IPS-18c (cell line): Measurements from ENCODE around the gene TECTA.

ENCODE experiments used
- H3K4me3 ChIP-seq: 2 replicates; pipeline ENCODE4 v1.7.0; 2013; ENCODE audit warnings: low read depth, mild to moderate bottlenecking, low read length, moderate library complexity; ENCODE audit not compliant: insufficient read depth
- H3K9me3 ChIP-seq: one replicate; pipeline ENCODE4 v1.6.1; 2013; ENCODE audit warnings: mild to moderate bottlenecking, low read length, moderate library complexity; ENCODE audit not compliant: control insufficient read depth, insufficient read depth

Gene TECTA

DNA sequence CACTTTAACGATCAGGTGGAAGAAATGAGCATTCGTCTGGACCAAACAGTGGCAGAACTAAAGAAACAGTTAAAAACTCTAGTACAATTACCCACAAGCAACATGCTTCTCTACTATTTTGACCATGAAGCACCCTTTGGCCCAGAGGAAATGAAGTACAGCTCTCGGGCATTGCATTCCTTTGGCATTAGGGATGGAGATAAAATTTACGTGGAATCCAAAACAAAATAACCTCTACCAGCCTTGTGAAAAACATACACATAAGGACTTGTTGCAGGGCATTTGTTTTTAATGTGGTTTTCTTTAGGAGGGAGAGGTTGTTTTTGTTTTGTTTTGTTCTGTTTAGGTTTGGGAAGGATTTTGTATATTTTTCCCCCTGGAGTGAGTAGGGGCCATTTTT is 14.2 kb upstream of the TECTA start:
- no peaks in the 10 kb centered on the region for H3K9me3 ChIP-seq
- no peak overlapping the region for H3K4me3 ChIP-seq

DNA sequence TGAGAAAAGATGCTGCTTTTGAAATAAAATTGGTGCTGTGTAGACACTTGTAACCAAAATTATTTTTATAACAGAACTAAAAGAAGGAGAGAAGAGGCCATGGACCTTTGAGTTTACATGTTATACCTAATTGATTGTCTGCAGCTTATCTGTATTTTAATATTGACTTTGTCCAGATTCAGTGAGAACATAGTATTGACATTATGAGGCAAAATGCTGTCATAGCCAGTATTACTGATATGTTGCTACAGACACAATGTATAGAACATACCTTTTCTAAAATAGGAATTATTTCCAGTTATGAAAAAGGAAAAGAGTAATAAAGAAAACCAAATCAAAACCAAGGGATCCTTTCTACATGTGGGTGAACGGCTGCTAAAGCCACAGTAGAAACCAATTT is 11.5 kb upstream of the TECTA start:
- H3K4me3 ChIP-seq, result no peak overlapping the region
- H3K9me3 ChIP-seq, result no peaks in the 10 kb centered on the region

DNA sequence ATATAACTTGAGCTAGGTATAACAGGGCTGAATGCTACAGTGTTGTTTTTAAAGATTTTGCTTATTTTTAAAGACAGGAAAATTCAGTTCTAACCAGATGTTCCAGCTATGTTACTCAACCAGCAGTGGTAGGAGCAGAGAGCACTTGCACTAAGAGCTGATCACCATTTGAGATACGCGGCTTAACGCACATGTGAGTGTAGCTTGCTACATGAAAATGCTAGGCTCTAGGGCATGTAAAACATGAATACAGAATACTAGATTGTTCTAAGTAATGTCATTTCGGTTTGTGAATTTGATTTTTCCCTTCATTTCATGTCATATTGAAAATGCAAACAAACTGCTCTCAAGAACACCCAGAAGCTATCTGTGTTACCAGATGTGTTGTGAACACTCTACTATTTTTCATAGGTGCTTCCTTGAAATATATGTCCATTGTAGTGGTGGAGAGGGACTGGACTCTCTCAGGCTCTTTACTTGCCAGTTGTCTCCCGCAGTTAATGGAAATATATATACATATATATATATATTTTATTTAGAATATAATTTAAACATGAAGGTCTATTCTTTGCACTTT is 10.8 kb upstream of the TECTA start:
- no peaks in the 10 kb centered on the region for H3K9me3 ChIP-seq
- H3K4me3 ChIP-seq, result no peak overlapping the region

DNA sequence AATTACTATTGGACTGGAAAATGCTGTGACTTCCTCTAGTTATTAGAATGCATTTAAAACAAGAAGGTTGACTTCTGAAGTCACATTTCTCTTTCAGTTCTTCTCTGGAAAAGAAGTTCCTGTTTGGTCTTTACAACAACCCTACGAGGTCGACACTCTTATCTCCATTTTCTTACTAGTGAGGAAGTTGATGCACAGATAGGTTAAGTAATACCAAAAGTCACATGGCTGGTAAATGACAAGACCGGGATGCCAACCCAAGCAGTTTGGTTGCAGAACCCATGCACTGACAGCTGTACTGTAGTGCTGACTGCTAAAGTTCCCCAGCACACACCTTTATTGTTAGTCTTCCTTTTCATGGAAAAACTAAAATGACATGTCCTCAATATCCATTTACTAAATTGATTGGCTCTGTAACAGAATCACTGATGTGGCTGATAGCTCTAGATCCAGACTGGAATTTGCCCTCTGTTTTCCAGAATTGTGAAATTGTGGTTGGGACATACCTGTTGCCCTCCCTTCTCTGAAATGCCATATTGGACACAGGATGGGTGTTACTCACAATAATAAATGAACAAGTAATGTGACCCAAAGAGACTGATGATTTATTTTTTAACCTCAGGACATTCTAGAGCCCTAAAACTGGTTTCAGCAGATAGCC is 9.4 kb upstream of the TECTA start:
- no peaks in the 10 kb centered on the region for H3K9me3 ChIP-seq
- no peak overlapping the region for H3K4me3 ChIP-seq

DNA sequence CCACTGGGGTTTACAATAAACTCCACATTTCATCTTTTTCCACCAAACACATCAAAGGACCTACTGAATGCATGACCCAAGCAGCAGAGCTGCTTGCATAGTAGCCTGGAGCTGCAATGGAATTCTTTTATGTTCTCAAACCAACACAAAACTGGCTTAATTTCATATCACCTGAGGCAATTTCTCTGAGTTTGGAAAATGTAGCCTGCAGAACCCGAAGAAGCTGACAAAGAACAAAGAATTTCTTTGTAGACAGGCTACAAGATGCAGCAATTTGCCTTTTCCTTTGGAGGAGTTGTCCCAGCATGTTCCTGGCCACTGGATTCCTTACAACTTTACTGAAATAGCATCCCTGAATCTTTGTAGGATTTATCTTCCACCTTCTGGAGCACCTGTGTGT is 5.5 kb upstream of the TECTA start:
- Histone ChIP-seq H3K9me3 (no peaks in the 10 kb centered on the region), H3K4me3 (no peak overlapping the region)

DNA sequence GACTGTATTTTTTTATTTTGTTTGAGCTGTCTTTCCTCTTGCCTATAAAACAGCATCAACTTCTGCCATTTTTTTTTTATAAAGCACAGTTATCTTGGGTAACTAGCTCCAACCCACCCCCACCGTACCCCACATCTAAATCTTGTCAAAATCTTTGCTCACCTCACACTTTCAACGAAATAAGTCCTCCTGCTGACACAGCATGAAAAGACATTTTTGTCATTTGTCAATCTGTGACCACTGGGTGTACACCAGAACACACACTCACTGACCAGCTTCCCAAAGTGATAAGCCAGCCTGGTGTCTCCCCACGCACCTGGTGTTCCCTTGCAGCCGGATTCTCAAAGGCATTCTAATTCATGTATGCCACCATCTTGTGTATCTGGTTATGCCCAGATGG is 1.7 kb upstream of the TECTA start:
- no peak overlapping the region for H3K4me3 ChIP-seq
- no peaks in the 10 kb centered on the region for H3K9me3 ChIP-seq

DNA sequence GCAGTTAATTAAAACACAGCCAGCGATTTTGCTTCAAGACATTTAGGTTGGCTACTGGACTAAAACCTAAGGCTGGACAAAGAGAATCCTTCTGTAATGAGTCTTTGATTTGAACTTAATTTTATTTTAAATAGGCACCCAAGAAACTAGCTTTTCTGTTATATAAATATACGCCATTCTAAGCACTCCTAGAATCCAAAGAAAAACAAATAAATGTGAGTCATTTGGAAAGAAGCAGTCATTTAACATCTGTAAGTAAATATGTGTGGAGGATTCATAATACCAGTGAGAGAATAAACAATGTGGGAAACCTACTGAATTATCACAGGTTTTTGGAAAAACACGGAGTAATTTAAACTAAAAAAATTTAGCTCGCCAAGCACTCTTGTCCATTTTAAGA is 1.2 kb upstream of the TECTA start:
- Histone ChIP-seq H3K4me3 (no peak overlapping the region), H3K9me3 (no peaks in the 10 kb centered on the region)

DNA sequence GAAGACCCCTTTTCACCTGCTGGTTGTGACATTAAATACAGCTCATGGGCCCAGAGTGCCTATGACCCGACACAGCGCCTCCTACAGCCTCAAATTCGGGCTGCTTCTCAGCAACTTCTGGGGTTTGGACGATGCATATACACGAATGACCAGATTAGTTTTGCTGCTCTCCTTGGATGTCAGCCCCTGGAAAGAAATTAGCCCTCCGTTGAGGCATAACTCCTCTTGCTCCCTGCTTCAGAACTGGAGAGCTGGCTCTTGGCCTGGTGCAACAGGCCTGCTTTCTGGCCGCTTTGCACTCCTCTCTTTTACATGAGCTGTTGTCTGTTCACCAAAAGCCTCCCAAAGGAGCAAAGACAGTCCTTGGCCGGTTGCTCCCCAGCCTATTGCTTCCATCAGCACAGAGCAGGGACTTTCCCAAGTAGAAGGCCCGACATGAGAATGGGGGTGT is 3.3 kb downstream of the TECTA start:
- Histone ChIP-seq H3K9me3 (no peaks in the 10 kb centered on the region), H3K4me3 (no peak overlapping the region)

DNA sequence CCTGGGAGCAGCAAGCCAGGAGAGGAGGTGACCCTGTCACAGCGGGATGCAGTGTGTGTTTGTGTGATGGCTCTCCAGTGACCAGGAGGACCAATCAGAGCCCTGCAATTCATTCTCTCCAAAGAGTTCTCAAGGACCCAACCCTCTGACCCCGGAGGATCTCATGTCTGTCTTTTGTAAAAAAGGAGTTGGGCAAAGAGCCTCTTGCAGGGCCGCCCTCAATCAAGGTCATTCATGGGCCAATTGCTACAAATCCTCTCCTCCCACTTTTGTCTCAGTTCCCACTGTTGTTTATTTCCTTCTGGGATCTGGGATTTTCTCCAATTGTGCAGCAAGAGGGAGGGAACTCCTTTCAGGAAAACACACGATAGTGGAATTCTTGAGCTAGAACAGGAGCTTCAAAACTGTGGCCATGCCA is 4.0 kb downstream of the TECTA start:
- Histone ChIP-seq H3K9me3 (no peaks in the 10 kb centered on the region), H3K4me3 (no peak overlapping the region)

DNA sequence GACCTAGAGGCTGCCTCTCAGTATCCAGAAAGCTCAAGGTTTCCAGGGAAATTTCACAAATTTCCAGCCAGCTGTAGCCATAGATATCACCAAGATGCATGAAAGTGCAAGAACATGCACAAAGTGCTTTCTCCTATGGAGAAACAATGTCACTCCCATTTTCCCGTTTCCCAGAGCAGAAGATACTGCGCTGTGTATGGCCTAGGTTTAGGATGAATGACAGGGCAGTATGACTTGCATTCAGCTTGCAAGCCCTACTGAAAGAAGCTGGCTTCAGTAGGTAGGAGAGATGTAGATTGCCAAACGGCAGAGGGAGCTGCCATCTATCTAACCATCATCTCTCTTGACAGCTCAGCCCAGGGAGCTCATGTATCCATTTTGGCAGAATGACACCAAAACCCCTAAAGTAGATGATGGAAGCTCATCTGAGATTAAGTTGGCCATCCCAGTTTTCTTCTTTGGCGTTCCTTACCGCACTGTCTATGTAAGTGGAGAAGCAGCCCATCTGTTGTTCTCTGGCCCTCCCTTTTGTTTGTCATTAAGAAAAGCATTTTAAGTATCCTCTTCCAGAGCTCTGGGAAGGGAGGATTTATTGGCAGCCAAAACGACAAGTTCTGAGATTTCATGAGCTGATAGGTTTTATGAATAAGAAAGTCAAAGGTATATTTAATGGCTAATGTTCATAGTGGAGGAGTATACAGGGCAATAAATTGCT is 4.6 kb downstream of the TECTA start:
- no peaks in the 10 kb centered on the region for H3K9me3 ChIP-seq
- H3K4me3 ChIP-seq, result no peak overlapping the region

DNA sequence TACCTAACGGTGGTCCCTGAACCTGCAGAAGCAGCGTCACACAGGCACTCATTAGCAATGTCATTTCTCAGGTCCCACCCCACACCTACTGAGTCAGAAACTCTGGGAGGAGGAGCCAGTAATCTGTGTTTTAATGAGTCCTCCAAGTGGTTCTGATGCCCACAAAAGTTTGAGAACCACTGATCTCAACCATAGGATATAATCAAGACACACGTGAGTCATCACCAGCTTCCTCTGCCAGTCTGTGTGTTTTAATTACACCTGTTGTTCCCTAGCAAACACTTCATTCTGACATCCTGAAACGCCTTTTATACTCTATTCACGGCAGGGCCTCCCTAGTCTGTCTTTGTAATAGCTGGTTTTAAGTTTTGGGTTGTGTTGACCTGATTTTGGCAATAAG is 5.8 kb downstream of the TECTA start:
- Histone ChIP-seq H3K4me3 (no peak overlapping the region), H3K9me3 (no peaks in the 10 kb centered on the region)

DNA sequence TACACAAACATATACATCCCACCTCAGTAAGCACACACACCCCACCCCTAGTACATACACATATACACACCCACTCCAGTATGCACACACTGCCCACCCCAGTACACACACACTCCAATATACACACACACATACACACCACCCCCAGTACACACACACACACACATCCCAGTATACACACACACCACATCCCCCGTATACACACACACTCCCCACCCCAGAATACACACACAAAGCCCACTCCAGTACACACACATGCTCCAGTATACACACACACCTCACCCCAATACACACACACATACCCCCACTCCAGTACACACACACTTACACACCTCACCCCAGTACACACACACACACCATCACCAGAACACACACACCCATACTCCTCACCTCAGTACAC is 7.4 kb downstream of the TECTA start:
- no peaks in the 10 kb centered on the region for H3K9me3 ChIP-seq
- no peak overlapping the region for H3K4me3 ChIP-seq

DNA sequence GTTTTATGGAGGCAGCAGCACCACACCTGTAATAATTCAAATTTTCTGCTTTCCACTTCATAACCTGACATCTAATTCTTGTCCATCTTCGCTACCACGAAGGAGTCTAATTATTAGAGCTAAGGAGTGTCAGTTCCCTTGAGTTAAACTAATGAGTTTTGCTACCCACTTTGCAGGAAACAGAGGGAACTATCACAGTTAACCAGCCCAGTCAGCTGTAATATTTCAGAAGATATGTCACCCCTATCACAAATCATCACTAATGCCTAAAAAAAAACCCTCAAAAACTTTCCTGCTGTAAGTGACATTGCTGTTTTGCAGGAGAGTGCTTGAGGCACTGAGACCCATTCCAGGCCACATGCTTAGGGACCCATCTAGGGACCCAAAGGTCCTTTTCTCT is 8.4 kb downstream of the TECTA start:
- H3K4me3 ChIP-seq, result no peak overlapping the region
- no peaks in the 10 kb centered on the region for H3K9me3 ChIP-seq

DNA sequence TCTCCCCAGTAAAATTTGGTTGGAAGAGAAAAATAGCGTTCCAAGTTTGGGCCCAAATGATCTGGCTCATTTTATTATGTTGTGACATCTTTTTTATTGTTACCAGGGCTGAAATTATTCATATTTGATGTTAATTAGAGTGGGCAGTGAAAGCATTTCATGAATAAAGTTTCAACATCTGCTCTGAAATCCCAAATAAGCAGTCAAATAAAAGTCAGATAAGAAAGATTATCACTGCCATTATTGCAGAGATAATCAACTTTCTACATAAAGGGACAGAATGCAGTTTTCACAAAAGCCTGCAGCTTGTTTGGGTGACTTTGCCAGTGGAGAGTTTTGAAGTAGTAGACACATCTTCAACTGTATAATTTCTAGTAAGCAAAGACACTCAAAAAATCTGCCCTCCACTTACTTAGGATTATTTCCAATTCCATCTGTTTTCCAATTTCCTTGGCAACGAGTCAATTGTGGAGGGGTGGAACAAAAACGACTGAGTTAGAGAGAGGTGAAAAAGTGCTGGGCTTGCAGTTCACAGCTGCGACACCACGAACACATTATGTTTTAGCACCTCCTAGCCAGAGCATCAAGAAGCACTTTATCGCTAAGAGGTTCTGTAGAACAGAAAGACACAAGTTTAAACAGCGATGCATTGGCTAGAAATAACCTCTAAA is 9.0 kb downstream of the TECTA start:
- no peak overlapping the region for H3K4me3 ChIP-seq
- no peaks in the 10 kb centered on the region for H3K9me3 ChIP-seq

DNA sequence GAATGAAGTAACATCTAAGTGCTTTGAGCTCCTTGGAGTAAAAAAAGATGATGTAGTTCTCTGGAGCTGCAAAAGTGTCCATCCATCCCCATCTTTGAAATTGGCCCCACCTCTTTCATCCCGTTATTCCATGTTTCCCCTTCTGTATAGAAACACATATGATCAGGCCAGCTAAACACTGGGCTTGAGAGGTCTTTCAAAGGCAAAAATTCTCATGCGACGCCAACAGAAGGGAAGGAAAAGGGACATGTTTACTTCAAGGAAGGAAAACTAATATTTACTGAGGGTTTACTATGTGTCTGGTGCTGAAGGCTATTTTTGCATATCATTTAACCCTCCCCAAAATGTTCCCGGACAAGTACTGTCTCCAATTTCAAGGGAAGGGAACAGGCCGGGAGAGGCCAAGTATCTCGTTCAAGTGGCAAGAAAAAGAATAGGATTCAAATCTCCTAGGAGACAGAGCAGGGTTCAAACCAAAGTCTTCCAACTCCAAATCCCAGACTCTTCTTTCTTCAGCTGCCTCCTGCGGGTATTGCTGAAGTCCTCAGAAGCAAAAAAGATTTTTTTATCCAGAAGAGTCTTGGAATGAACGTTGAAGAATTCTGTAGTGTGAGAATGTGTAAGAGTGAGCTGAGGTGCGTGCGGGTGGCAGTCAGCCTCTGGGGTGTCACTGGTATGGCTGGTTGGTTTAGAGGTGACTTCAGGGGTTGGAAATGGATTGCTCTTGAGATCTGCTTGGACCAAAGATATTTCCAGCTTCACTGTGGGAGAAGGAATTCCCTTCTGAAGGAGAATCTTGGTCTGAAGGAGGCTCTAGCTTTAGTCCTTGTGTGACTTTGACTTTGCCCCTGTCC is 10.1 kb downstream of the TECTA start:
- Histone ChIP-seq H3K9me3 (no peaks in the 10 kb centered on the region), H3K4me3 (no peak overlapping the region)

DNA sequence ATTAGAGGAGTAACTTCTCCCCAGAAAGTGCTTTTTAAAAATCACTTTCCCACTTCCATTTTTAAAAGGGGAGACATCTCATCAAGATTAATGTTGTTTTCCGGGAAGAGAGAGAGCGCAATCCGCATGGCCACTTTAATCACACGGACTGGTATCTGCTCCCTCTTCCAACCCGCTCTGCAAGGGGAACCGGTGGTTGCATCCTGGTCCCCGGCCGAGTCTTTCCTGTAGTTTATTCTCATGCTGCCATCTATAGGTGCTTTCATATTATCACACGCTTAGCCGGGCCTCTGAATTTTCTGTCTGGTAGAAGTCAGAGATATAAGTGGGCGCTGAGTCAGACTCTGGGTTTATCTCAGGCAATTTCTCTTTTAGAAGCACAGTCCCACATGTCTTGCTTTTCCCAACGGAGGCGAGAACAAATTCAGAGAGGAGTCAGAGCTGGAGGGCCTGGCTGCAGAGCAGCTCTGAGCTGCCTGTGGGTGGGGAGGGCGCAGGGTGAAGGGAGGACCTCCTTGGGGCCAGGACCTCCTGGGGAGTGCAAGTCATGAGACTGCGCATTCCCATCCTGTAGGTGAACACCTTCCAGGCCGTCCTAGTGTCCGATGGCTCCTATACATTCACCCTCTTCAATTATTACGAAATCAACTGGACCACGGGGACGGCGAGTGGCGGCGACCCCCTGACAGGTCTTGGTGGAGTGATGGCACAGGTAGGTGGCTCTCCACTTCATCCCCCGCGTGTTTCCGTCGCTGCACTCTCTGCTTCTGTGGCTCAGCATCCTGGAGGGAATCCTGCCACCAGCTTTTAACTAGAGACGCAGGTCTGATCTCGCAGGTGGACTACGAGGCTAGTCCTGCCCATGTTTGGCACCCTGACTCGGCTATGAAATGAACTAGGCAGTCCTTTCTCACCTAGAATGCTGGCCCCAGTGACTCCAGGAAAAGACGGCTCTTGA is 11.7 kb downstream of the TECTA start:
- Histone ChIP-seq H3K9me3 (no peaks in the 10 kb centered on the region), H3K4me3 (no peak overlapping the region)
